ENCODE data around the gene ANKMY2. TPM values are rescaled to one million over a fixed set of nuclear protein-coding genes. Genes with fewer than 3 reads are reported as not detected.

ANKMY2 gene
- total RNA-seq, 1 experiment from 2014 or later, result 22.9 TPM

DNA sequence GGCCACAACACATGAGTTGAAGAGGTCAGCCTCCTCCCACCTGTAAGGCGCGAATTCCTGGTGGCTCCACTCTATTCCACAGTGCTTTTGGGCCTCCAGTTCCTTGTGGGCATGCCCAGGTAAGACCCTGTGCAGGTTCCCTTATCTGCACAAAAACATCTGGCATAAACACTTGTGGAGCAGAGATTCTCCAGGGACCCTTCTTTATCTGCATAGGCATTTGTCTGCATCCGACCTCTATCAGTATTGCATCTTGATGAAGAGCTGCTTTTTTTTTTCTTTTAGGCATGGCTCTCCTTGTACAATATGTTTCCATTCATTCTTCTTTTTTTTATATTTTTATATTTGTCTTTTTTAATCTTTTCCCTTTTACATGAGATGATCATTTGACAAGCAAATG lies 58.4 kb downstream of the ANKMY2 start:
- POLR2A ChIA-PET (ENCODE audit: unreplicated experiment), result no interaction called here

DNA sequence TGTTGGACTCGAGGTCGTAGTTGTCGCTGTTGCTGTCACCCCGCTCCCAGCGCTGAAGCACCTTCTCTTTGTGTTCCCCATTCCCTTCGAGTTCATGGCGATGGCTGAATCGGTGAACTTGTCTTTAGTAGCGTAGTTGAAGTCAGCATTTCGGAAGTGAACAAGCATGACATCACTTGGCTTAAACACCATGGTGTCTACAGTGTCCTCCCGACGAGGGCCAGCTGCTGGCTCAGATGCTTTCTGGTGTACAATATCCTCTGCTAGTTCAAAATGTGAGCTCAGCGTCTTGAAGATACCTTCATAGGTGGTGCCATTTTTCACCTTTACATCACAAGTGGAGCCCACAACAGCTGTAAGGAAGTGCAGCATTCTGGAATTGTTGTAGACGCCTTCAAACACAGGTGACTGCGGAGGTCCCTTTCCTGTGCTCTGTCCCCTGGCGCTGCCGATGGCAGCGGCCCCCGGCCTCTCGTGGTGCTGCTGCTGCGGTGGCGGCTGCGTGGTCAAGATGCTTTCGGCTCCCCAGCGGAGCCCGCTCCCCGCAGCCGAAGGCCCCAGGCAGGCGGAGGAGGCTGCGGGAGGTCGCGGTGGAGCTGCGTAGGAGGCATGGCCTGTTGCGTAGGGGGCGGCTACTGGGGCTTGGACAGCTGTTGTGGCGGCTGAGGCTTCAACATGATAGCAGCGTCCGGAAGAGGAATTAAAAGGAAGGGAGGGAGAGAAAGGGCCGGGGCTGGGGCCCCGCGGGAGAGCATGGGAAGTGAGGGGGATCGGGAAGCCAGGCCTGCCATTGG lies 59.3 kb downstream of the ANKMY2 start:
- Histone ChIP-seq H3F3A (ENCODE audit: insufficient read depth, low read depth) (no peaks in the 10 kb centered on the region), H3K9me2 (ENCODE audit: insufficient read depth) (no peaks in the 10 kb centered on the region), H3K4me2 (no peak overlapping the region), H3K4me1 (replicated peaks; ENCODE audit: insufficient read depth) (no peaks in the 10 kb centered on the region), H3K27me3 (ENCODE audit: insufficient read depth, low read depth) (no peaks in the 10 kb centered on the region), H3K4me3 (no peak overlapping the region), H3K79me2 (ENCODE audit: low read depth) (no peaks in the 10 kb centered on the region), H3K27ac (no peak overlapping the region), H3K36me3 (ENCODE audit: low read depth) (no peaks in the 10 kb centered on the region), H2AFZ (no peak overlapping the region), H3K9me3 (ENCODE audit: insufficient read depth, low read depth) (no peaks in the 10 kb centered on the region), H4K20me1 (ENCODE audit: insufficient read depth) (no peaks in the 10 kb centered on the region)
- ChIA-PET CTCF (no interaction called here), POLR2A (ENCODE audit: unreplicated experiment) (no interaction called here)
- DNase-seq, result no peak
- no TSS peak for BruUV-seq (replicated peaks)
- TF ChIP-seq, protein P1, sequence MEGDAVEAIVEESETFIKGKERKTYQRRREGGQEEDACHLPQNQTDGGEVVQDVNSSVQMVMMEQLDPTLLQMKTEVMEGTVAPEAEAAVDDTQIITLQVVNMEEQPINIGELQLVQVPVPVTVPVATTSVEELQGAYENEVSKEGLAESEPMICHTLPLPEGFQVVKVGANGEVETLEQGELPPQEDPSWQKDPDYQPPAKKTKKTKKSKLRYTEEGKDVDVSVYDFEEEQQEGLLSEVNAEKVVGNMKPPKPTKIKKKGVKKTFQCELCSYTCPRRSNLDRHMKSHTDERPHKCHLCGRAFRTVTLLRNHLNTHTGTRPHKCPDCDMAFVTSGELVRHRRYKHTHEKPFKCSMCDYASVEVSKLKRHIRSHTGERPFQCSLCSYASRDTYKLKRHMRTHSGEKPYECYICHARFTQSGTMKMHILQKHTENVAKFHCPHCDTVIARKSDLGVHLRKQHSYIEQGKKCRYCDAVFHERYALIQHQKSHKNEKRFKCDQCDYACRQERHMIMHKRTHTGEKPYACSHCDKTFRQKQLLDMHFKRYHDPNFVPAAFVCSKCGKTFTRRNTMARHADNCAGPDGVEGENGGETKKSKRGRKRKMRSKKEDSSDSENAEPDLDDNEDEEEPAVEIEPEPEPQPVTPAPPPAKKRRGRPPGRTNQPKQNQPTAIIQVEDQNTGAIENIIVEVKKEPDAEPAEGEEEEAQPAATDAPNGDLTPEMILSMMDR (conservative IDR thresholded peaks at IDR 0.05), result no peak
- no peak for TF ChIP-seq EZH2 (IDR thresholded peaks at IDR 0.05; ENCODE audit: low read depth)
- intact Hi-C loops (cut with micrococcal nuclease; ENCODE audit: unreplicated experiment), result no loop called here

More for the DNA sequence above, 58.4 kb downstream of the ANKMY2 start:
- TF ChIP-seq EZH2 (IDR thresholded peaks at IDR 0.05; ENCODE audit: low read depth), result no peak
- TF ChIP-seq, protein P1 (conservative IDR thresholded peaks at IDR 0.05), result no peak
- Histone ChIP-seq H3K9me2 (ENCODE audit: insufficient read depth) (no peaks in the 10 kb centered on the region), H3K9me3 (ENCODE audit: insufficient read depth, low read depth) (no peaks in the 10 kb centered on the region), H3K4me1 (replicated peaks; ENCODE audit: insufficient read depth) (no peaks in the 10 kb centered on the region), H3K4me3 (no peak overlapping the region), H3K79me2 (ENCODE audit: low read depth) (no peaks in the 10 kb centered on the region), H3F3A (ENCODE audit: insufficient read depth, low read depth) (no peaks in the 10 kb centered on the region), H3K36me3 (ENCODE audit: low read depth) (no peaks in the 10 kb centered on the region), H3K27ac (no peak overlapping the region), H4K20me1 (ENCODE audit: insufficient read depth) (no peaks in the 10 kb centered on the region), H3K4me2 (no peak overlapping the region), H2AFZ (no peak overlapping the region), H3K27me3 (ENCODE audit: insufficient read depth, low read depth) (no peaks in the 10 kb centered on the region)
- intact Hi-C loops (cut with micrococcal nuclease; ENCODE audit: unreplicated experiment), result no loop called here
- CTCF ChIA-PET, result interaction anchor here (0.7 kb wide), 1 partner anchor 372 kb away, joined by 9 read pairs; no protein-coding TSS in a partner anchor
- no TSS peak for BruUV-seq (replicated peaks)
- no peak for DNase-seq

DNA sequence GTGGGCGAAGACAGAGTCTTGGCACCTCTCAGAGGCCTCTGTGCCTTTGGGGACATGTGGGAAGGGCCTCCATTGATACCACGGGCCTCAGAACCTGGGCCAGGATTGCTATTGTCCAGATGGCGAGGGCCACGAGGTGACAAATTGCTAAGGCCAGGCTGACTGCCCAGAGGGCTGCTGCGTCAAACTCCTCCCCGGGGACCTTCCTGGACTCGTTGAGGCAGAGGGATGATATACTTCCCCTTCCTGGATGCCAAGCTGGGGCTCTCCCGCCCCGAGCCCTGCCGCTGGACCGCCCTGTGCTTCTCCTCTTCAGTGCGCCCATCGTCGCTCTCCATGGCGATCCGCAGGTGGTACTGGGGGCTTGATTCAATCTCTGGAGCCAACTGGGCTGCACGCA lies 60.0 kb downstream of the ANKMY2 start:
- no peak overlapping the region for H2AFZ ChIP-seq
- H3K79me2 ChIP-seq (ENCODE audit: low read depth), result no peaks in the 10 kb centered on the region
- H3K27ac ChIP-seq, result no peak overlapping the region
- H3K27me3 ChIP-seq (ENCODE audit: insufficient read depth, low read depth), result no peaks in the 10 kb centered on the region
- CTCF ChIA-PET, result no interaction called here
- H3K4me1 ChIP-seq (replicated peaks; ENCODE audit: insufficient read depth), result no peaks in the 10 kb centered on the region
- no peaks in the 10 kb centered on the region for H3K9me3 ChIP-seq (ENCODE audit: insufficient read depth, low read depth)
- no peak overlapping the region for H3K4me3 ChIP-seq
- BruUV-seq (replicated peaks), result no TSS peak
- no peak for DNase-seq
- H4K20me1 ChIP-seq (ENCODE audit: insufficient read depth), result no peaks in the 10 kb centered on the region
- H3F3A ChIP-seq (ENCODE audit: insufficient read depth, low read depth), result no peaks in the 10 kb centered on the region
- TF ChIP-seq EZH2 (IDR thresholded peaks at IDR 0.05; ENCODE audit: low read depth), result no peak
- TF ChIP-seq, protein P1 (conservative IDR thresholded peaks at IDR 0.05), result no peak
- no peak overlapping the region for H3K4me2 ChIP-seq
- intact Hi-C loops (cut with micrococcal nuclease; ENCODE audit: unreplicated experiment), result no loop called here
- H3K36me3 ChIP-seq (ENCODE audit: low read depth), result no peaks in the 10 kb centered on the region
- POLR2A ChIA-PET (ENCODE audit: unreplicated experiment), result no interaction called here
- no peaks in the 10 kb centered on the region for H3K9me2 ChIP-seq (ENCODE audit: insufficient read depth)
